ENCODE data around the gene SLC4A5. TPM values are rescaled to one million over a fixed set of nuclear protein-coding genes. Genes with fewer than 3 reads are reported as not detected.
A peak's percentile ranks its signal among the peaks of the same experiment; 100 is the strongest.

The SLC4A5 gene
- total RNA-seq, 2 experiments from 2014 or later = 2.2 to 2.7 TPM

DNA sequence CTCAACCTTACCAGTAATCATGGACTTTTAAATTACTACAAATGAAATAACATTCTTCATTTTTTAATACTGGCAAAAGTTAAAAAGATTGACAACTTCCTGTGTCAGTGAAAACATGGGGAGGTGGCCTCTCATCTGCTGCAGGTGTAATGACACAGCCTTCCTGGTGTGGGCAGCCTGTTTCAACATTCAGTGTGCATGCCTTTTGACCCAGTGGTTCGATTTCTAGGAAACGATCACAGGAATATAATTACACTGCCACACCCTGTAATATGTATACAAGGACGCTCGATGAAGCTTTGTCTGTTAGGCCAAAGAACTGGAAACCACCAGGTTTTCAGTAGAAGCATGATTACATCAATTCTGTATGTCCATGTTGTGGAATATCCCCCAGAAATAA is 76.1 kb downstream of the SLC4A5 start:
- Mint-ChIP-seq H3K27me3 (no peaks in the 10 kb centered on the region), H3K4me3 (no peak overlapping the region)

DNA sequence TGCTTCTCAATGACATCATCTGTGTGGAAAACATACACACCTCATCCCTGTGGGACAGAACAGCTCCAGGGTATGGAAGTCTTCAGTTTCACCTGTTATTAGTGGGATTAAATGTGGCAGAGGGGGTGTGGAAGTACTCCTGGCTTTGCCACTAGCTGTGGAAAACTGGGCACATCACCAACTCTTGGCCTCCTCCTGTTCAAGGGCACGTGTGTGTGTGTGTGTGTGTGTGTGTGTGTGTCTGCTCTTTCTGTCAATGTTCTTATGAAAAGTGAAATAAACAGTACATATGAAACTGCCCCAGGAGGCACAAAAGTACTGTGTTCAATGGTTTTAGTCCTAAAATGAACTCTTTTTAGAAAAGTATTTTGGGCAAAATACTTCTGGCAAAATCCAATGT is 78.9 kb downstream of the SLC4A5 start:
- CTCF ChIA-PET = interaction anchor here (0.8 to 2.6 kb wide), 2 partner anchors 71 to 237 kb away, joined by 3 to 22 read pairs; no protein-coding TSS in a partner anchor
- ATAC-seq = no peak
- Mint-ChIP-seq H3K36me3 (ENCODE audit: low read depth) (no peaks in the 10 kb centered on the region), H3K27ac (no peak overlapping the region), H3K9me3 (ENCODE audit: low read depth) (no peaks in the 10 kb centered on the region), H3K4me1 (peaks cover 9% of the 10 kb centered on the region), H3K27me3 (no peaks in the 10 kb centered on the region), H3K4me3 (no peak overlapping the region)
- no peak for DNase-seq
- intact Hi-C loops (cut with DNase I, micrococcal nuclease) = no loop called here
- POLR2A ChIA-PET = no interaction called here

More for the DNA sequence above, 76.1 kb downstream of the SLC4A5 start:
- ATAC-seq (peak; percentile 100), DNase-seq (peak; percentile 79)
- peaks cover 9% of the 10 kb centered on the region for H3K4me1 Mint-ChIP-seq
- ChIA-PET POLR2A (no interaction called here), CTCF (interaction anchor here (0.6 to 2.2 kb wide), 7 partner anchors 8 to 67 kb away, joined by 3 to 19 read pairs (median 5); no protein-coding TSS in a partner anchor)
- intact Hi-C loops (cut with DNase I, micrococcal nuclease) = loop anchor here (1.0 to 2.0 kb wide), 3 partner anchors 67 to 126 kb away; no protein-coding TSS in a partner anchor
- no peaks in the 10 kb centered on the region for H3K36me3 Mint-ChIP-seq (ENCODE audit: low read depth)
- H3K27ac Mint-ChIP-seq = peak overlapping the region; percentile 83
- H3K9me3 Mint-ChIP-seq (ENCODE audit: low read depth) = no peaks in the 10 kb centered on the region

DNA sequence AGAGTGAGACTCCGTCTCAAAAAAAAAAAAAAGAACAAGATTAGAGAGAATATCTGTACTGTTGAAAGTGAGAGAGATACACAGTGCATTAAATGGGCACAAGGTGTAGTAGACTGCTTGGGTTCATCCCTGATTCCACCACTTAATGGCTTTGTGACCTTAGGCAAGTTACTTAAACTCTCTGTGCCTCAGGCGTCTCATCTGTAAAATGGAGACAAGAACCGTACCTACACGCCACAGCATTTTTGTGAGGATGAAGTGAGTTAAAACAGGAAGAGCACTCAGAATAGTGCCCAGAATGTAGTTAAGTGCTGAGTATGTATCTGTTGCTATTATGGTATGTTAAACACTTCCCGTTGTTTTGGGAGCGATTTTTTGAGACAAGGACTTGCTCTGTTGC is 80.5 kb downstream of the SLC4A5 start:
- DNase-seq (no peak), ATAC-seq (no peak)
- H3K4me3 Mint-ChIP-seq = no peak overlapping the region
- ChIA-PET POLR2A (no interaction called here), CTCF (no interaction called here)
- no peaks in the 10 kb centered on the region for H3K27me3 Mint-ChIP-seq
- H3K36me3 Mint-ChIP-seq (ENCODE audit: low read depth) = no peaks in the 10 kb centered on the region
- H3K9me3 Mint-ChIP-seq (ENCODE audit: low read depth) = no peaks in the 10 kb centered on the region
- intact Hi-C loops (cut with DNase I, micrococcal nuclease) = no loop called here
- H3K27ac Mint-ChIP-seq = no peak overlapping the region
- H3K4me1 Mint-ChIP-seq = peaks cover 8% of the 10 kb centered on the region

DNA sequence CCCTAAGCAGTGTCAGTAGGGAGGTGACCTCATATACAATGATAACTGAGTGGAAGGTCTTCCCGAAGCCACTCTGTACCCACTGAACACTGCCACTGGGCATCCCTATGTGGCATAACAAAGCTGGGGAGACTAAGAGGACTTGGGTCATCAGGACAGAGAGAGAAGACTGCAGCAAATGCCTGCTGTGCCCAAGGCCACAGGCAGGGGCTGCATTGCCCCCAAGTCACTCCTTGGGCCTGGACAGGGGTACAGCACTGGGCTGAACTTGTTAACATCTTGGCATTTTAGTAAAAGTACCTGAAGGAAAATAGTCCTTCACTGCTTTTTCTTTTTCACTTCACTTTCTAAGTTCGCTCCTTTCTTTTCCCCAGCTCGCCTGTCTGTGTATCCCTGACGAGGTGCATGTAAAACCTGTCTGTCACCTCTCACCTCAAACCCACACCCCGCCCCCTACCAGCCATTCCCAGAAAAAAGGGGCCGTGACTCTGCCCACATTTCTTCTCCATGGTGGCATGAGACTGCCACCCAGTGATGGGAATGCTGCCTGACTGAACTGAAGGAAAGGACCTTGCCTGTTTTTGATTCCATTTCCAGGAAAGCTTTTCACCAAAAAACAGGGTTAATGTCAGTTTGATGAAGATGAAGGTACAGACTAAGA is 81.9 kb downstream of the SLC4A5 start:
- intact Hi-C loops (cut with DNase I, micrococcal nuclease) = no loop called here
- no peak for ATAC-seq
- Mint-ChIP-seq H3K36me3 (ENCODE audit: low read depth) (no peaks in the 10 kb centered on the region), H3K9me3 (ENCODE audit: low read depth) (no peaks in the 10 kb centered on the region), H3K27me3 (no peaks in the 10 kb centered on the region), H3K4me1 (no peaks in the 10 kb centered on the region), H3K27ac (no peak overlapping the region), H3K4me3 (no peak overlapping the region)
- ChIA-PET POLR2A (no interaction called here), CTCF (interaction anchor here (0.9 to 1.4 kb wide), 3 partner anchors 12 to 130 kb away, joined by 3 to 4 read pairs (median 3); no protein-coding TSS in a partner anchor)
- DNase-seq = peak; percentile 12

DNA sequence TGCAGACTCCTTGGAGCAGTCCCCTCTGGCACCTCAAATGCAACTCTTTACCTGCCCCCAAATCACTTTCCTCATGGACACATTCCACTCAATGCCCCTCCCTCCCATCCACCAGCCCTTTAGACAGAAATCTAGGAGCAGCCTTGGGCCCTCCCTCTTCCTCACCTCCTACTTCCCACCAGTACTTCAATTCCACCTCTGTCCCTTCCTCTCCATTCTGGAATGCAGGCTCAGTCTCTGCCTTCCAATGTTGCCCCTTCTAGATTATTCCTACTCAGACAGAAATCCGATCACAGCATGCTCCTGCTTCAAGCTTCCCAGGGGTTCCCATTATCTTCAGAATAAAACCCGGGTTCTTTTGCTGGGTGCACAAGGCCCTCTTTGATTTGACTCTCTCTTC is 82.7 kb downstream of the SLC4A5 start:
- ChIA-PET CTCF (interaction anchor here (0.8 to 1.4 kb wide), 3 partner anchors 74 to 131 kb away, joined by 3 to 4 read pairs (median 3); no protein-coding TSS in a partner anchor), POLR2A (no interaction called here)
- ATAC-seq (no peak), DNase-seq (no peak)
- intact Hi-C loops (cut with DNase I, micrococcal nuclease) = no loop called here
- no peak overlapping the region for H3K4me3 Mint-ChIP-seq
- H3K4me1 Mint-ChIP-seq = no peaks in the 10 kb centered on the region
- H3K27ac Mint-ChIP-seq = no peak overlapping the region
- H3K36me3 Mint-ChIP-seq (ENCODE audit: low read depth) = no peaks in the 10 kb centered on the region
- H3K27me3 Mint-ChIP-seq = no peaks in the 10 kb centered on the region
- H3K9me3 Mint-ChIP-seq (ENCODE audit: low read depth) = no peaks in the 10 kb centered on the region

DNA sequence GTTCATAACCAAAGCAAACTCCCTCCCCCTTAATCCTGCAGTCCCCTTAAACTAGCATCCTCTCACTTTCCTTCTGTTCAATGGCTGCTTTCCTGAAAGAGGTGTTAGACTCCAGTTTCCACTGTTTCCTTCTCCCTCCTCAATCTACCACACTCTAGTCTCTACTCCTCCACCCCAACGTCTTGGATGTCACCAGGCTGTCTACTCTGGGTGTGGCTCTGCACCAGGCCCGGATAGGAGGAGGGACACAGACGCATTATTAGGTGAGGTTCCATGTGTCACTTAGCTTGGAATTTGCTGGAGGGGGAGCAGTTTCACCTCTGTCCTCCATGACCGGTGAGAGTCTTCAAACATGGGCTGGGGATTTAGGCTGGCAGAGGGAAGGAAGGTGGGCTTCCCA is 83.5 kb downstream of the SLC4A5 start:
- ChIA-PET POLR2A (interaction anchor here (0.6 kb wide), 1 partner anchor 509 kb away, joined by 6 read pairs; no protein-coding TSS in a partner anchor), CTCF (interaction anchor here (1.0 kb wide), 1 partner anchor 75 kb away, joined by 3 read pairs; no protein-coding TSS in a partner anchor)
- intact Hi-C loops (cut with DNase I, micrococcal nuclease) = no loop called here
- DNase-seq (no peak), ATAC-seq (no peak)
- no peaks in the 10 kb centered on the region for H3K36me3 Mint-ChIP-seq (ENCODE audit: low read depth)
- H3K9me3 Mint-ChIP-seq (ENCODE audit: low read depth) = no peaks in the 10 kb centered on the region
- no peak overlapping the region for H3K4me3 Mint-ChIP-seq
- no peak overlapping the region for H3K27ac Mint-ChIP-seq
- no peaks in the 10 kb centered on the region for H3K4me1 Mint-ChIP-seq
- H3K27me3 Mint-ChIP-seq = no peaks in the 10 kb centered on the region

DNA sequence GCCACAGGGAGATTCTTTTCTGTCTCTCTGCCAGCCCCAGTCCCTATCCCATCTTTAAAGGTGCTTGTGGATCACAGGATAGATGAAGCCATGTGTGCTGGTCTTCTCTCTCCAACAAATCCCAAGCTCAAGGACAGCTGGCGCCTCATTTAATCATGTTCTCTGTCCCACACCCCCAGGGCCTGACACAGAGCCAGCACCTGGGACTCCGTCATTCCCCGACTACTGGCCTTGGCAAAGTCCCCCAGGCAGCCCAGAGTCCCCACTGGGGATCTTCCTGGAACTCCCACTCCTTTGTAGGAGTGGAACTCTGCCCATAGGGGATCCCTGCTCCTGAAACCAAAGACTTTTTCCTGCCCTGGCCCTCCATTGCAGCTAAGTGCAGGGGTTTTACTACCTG is 84.0 kb downstream of the SLC4A5 start:
- DNase-seq = no peak
- Mint-ChIP-seq H3K36me3 (ENCODE audit: low read depth) (no peaks in the 10 kb centered on the region), H3K27me3 (no peaks in the 10 kb centered on the region), H3K4me3 (no peak overlapping the region), H3K4me1 (no peaks in the 10 kb centered on the region), H3K27ac (no peak overlapping the region), H3K9me3 (ENCODE audit: low read depth) (no peaks in the 10 kb centered on the region)
- intact Hi-C loops (cut with DNase I, micrococcal nuclease) = no loop called here
- ChIA-PET CTCF (interaction anchor here (1.0 to 1.7 kb wide), 4 partner anchors 9 to 76 kb away, joined by 3 to 11 read pairs (median 6); no protein-coding TSS in a partner anchor), POLR2A (interaction anchor here (0.6 kb wide), 1 partner anchor 509 kb away, joined by 6 read pairs; no protein-coding TSS in a partner anchor)
- ATAC-seq = no peak

DNA sequence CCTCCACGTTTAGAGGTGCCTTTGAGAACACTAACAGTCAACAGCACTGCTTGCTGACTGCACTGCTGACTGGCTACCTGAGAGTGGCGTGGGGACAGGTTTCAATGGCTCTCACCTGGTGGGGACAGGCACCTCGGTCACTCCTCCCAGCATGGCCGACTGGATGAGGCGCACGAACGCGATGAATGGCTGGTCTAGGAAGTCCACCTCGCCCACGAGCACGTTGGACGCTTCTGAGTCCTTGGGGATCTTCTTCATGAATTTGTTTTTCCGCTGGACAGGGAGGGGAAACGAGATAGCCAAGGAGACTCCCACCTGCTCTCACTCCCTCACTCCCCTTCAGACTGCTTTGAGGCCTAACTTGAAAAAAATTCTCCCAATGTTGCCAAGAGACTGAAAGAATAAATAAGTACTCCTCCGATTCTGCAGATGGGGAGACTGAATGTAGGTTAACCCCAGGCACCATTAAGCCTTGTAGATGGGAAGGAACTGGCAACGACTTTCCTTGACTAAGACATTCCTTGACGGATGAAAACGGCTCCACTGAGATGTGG is 87.5 kb downstream of the SLC4A5 start:
- ChIA-PET CTCF (no interaction called here), POLR2A (no interaction called here)
- no peaks in the 10 kb centered on the region for H3K27me3 Mint-ChIP-seq
- ATAC-seq (no peak), DNase-seq (no peak)
- H3K4me3 Mint-ChIP-seq = no peak overlapping the region
- H3K36me3 Mint-ChIP-seq (ENCODE audit: low read depth) = no peaks in the 10 kb centered on the region
- no peaks in the 10 kb centered on the region for H3K9me3 Mint-ChIP-seq (ENCODE audit: low read depth)
- no peak overlapping the region for H3K27ac Mint-ChIP-seq
- H3K4me1 Mint-ChIP-seq = no peaks in the 10 kb centered on the region
- intact Hi-C loops (cut with DNase I, micrococcal nuclease) = no loop called here

DNA sequence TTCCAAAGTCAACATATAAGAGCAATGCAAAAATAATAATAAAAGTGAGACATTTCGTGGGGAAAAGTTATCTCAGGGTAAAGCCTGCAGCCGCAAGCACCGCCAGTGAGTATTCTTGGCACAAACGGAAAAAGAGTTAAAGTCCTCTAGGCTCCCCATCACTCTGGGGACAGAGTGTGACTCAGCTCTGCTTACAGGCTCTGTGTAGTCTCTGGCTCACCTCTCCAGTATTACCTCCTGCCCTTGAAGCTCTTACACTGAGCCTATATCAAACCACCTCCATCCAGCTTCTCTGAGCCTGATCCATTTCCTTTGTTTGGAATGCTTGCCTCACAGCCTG is 89.3 kb downstream of the SLC4A5 start:
- ChIA-PET CTCF (interaction anchor here (0.8 to 2.1 kb wide), 2 partner anchors 12 to 81 kb away, joined by 3 to 12 read pairs; no protein-coding TSS in a partner anchor), POLR2A (no interaction called here)
- no peak for DNase-seq
- Mint-ChIP-seq H3K27me3 (no peaks in the 10 kb centered on the region), H3K4me3 (no peak overlapping the region), H3K9me3 (ENCODE audit: low read depth) (no peaks in the 10 kb centered on the region), H3K27ac (no peak overlapping the region), H3K4me1 (no peaks in the 10 kb centered on the region), H3K36me3 (ENCODE audit: low read depth) (no peaks in the 10 kb centered on the region)
- intact Hi-C loops (cut with DNase I, micrococcal nuclease) = loop anchor here in 1 of 2 experiments (5.0 kb wide), 1 partner anchor 333 kb away; no protein-coding TSS in a partner anchor
- no peak for ATAC-seq

DNA sequence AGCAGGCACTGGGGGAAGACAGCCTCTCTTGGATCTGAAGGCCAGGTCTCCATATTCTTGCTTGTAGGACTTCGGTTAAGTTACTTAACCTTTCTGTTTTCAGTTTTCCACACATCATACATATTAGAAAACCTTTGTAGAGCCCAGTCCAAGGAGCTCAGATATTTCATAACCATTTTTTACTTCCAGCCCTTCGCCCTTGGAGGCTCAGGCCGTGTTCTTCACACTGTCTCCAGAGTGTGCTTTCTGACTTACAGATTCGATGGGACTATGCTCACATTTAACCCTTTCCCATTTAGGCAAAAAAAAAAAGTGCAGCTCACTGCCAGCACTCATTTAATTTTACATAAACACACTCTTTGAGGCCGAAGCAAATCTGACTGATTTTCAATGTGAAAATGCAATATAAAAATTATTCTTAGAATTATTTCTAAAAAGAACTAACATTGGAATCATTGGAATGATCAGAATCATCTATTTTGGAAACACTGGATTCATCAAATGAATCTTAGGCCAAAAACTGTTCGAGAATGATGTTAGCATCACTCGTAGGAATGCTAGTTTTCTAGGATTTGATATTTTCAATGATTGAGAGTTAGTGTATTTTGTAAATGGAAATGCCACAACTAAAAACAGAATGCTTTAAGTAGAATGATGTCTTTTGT is 89.8 kb downstream of the SLC4A5 start:
- no peaks in the 10 kb centered on the region for H3K27me3 Mint-ChIP-seq
- no peaks in the 10 kb centered on the region for H3K36me3 Mint-ChIP-seq (ENCODE audit: low read depth)
- DNase-seq = no peak
- ChIA-PET CTCF (interaction anchor here (0.8 to 2.1 kb wide), 2 partner anchors 12 to 82 kb away, joined by 3 to 12 read pairs; no protein-coding TSS in a partner anchor), POLR2A (no interaction called here)
- no peak overlapping the region for H3K27ac Mint-ChIP-seq
- no peak overlapping the region for H3K4me3 Mint-ChIP-seq
- no peaks in the 10 kb centered on the region for H3K9me3 Mint-ChIP-seq (ENCODE audit: low read depth)
- no peaks in the 10 kb centered on the region for H3K4me1 Mint-ChIP-seq
- intact Hi-C loops (cut with DNase I, micrococcal nuclease) = loop anchor here in 1 of 2 experiments (5.0 kb wide), 1 partner anchor 334 kb away; no protein-coding TSS in a partner anchor
- ATAC-seq = no peak

DNA sequence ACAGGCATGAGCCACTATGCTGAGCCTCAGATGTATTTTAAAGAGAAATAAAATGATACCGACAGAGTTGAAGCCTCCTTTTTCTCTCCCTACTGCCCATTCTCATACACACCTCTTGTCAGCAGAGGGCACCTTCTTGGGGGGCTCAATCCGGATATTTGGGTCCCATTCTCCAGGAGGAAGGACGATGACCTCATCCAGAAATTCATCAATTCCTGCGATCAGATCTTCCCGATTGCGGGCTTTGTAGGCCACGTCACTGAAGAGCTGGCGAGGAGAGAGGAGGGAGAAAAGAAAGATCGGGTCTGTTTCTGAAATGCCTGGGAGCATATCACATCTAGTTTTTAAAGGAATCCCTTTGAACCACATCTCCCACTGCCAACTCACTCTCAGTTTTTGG is 90.4 kb downstream of the SLC4A5 start:
- POLR2A ChIA-PET = no interaction called here
- H3K4me3 Mint-ChIP-seq = no peak overlapping the region
- DNase-seq (no peak), ATAC-seq (no peak)
- no peaks in the 10 kb centered on the region for H3K9me3 Mint-ChIP-seq (ENCODE audit: low read depth)
- H3K36me3 Mint-ChIP-seq (ENCODE audit: low read depth) = no peaks in the 10 kb centered on the region
- H3K27ac Mint-ChIP-seq = no peak overlapping the region
- no peaks in the 10 kb centered on the region for H3K27me3 Mint-ChIP-seq
- intact Hi-C loops (cut with DNase I, micrococcal nuclease) = loop anchor here in 1 of 2 experiments (5.0 kb wide), 1 partner anchor 334 kb away; no protein-coding TSS in a partner anchor
- CTCF ChIA-PET = interaction anchor here (2.1 kb wide), 1 partner anchor 82 kb away, joined by 12 read pairs; no protein-coding TSS in a partner anchor
- H3K4me1 Mint-ChIP-seq = no peaks in the 10 kb centered on the region

All from activated CD4-positive, alpha-beta T cell treated with anti-CD3 and anti-CD28 coated beads for 36 hours (primary cell).